GM12878 (cell line): ENCODE data around the gene PDE7B. TPM values are rescaled to one million over a fixed set of nuclear protein-coding genes. Genes with fewer than 3 reads are reported as not detected.

Source experiments
- ATAC-seq: fragments of 200-7000 bp; cut with Tn5 transposase; 3 replicates; pipeline ENCODE4 v1.9.1; 2020; ENCODE audit warnings: mild to moderate bottlenecking, moderate library complexity
- BruUV-seq: library from RNA; stranded (reverse); fragments of 400-500 nt; replicated peaks from 2 replicates; lab custom pipeline; 2021; lab: Mats Ljungman, UMichigan
- CTCF ChIA-PET: fragments of 300-600 bp; sonication (Branson Sonifier 250); formaldehyde crosslinking; extraction: SDS; loops from one replicate; lab custom pipeline; 2021; ENCODE audit warnings: inconsistent platforms; lab: Yijun Ruan, JAX
- POLR2A ChIA-PET: fragments of 350-600 bp; formaldehyde crosslinking; extraction: SDS; loops from one replicate; lab custom pipeline; 2021; ENCODE audit warnings: inconsistent platforms; lab: Charles Lee
- RAD21 ChIA-PET: fragments of 300-600 bp; sonication (Branson Sonifier 250); formaldehyde crosslinking; loops from one replicate; lab custom pipeline; 2023; ENCODE audit warnings: antibody characterized with exemption; ENCODE audit not compliant: unreplicated experiment; lab: Charles Lee
- SMC1A ChIA-PET: fragments of 300-600 bp; sonication (Branson Sonifier 250); formaldehyde crosslinking; loops from one replicate; lab custom pipeline; 2023; ENCODE audit not compliant: unreplicated experiment, uncharacterized antibody; lab: Charles Lee
- DNase-seq: peaks from one replicate; pipeline ENCODE4 v3.0.0-alpha.2; 2011; ENCODE audit warnings: low read depth, low spot score
- FAIRE-seq: peaks from 3 replicates; lab custom pipeline; 2011; peaks lifted over from hg19 to GRCh38; lab: Jason Lieb, UNC
- H2AFZ ChIP-seq: 2 replicates; pipeline ENCODE4 v1.6.0; 2011; ENCODE audit warnings: low read depth, low read length, control low read depth; ENCODE audit not compliant: control insufficient read depth
- H3K27ac ChIP-seq: 2 replicates; pipeline ENCODE4 v1.5.1; 2011; ENCODE audit warnings: control low read depth; ENCODE audit not compliant: control insufficient read depth, insufficient read depth
- H3K27me3 ChIP-seq, 2 experiments: replicated peaks in 1 of 2; 2 replicates each; pipeline versions ENCODE4 v1.6.0 to v1.6.1; 2011; ENCODE audit warnings: low read length in 1 of 2; ENCODE audit not compliant: control insufficient read depth in 2 of 2, insufficient read depth in 2 of 2
- H3K36me3 ChIP-seq, 2 experiments: 2 replicates each; pipeline ENCODE4 v1.5.1; 2011; ENCODE audit warnings: low read length in 1 of 2; ENCODE audit not compliant: control insufficient read depth in 2 of 2, insufficient read depth in 2 of 2
- H3K4me1 ChIP-seq: 2 replicates; pipeline ENCODE4 v1.6.1; 2011; ENCODE audit warnings: mild to moderate bottlenecking, low read length, moderate library complexity, mixed read lengths; ENCODE audit not compliant: control insufficient read depth, insufficient read depth
- H3K4me2 ChIP-seq: 2 replicates; pipeline ENCODE4 v1.6.0; 2011; ENCODE audit warnings: control low read depth; ENCODE audit not compliant: control insufficient read depth, insufficient read depth
- H3K4me3 ChIP-seq: fragments of 200-600 bp; sonication (generic); 2 replicates; pipeline ENCODE4 v1.5.1; 2016
- H3K79me2 ChIP-seq: 2 replicates; pipeline ENCODE4 v1.6.0; 2011; ENCODE audit warnings: low read length; ENCODE audit not compliant: control insufficient read depth, insufficient read depth
- H3K9ac ChIP-seq: 2 replicates; pipeline ENCODE4 v1.8.0; 2011; ENCODE audit warnings: low read length, control low read depth, mixed read lengths; ENCODE audit not compliant: control insufficient read depth, insufficient read depth
- H3K9me3 ChIP-seq: replicated peaks from 3 replicates; pipeline ENCODE4 v1.5.1; 2011; ENCODE audit warnings: mild to moderate bottlenecking, low read length; ENCODE audit not compliant: control insufficient read depth, insufficient read depth
- H4K20me1 ChIP-seq: 2 replicates; pipeline ENCODE4 v1.6.0; 2011; ENCODE audit not compliant: control insufficient read depth, insufficient read depth
- ATF7 ChIP-seq: fragments of 450-650 bp; IDR thresholded peaks from 2 replicates; pipeline ENCODE4 v1.6.1; 2016; ENCODE audit warnings: low read depth, mild to moderate bottlenecking
- BCL11A ChIP-seq: IDR thresholded peaks from 2 replicates; pipeline ENCODE4 v1.6.1; 2011; ENCODE audit warnings: low read depth, low read length
- FOXM1 ChIP-seq: IDR thresholded peaks from 2 replicates; pipeline ENCODE4 v1.6.1; 2012; ENCODE audit warnings: low read depth, mild to moderate bottlenecking, inconsistent platforms, low read length, moderate library complexity
- HDAC2 ChIP-seq: fragments of 200-600 bp; sonication (generic); IDR thresholded peaks from 2 replicates; pipeline ENCODE4 v1.6.1; 2017
- KAT2A ChIP-seq: conservative IDR thresholded peaks from 2 replicates; pipeline ENCODE4 v1.6.1; 2011; ENCODE audit warnings: low read depth, low read length; ENCODE audit not compliant: control insufficient read depth
- NBN ChIP-seq: fragments of 450-650 bp; IDR thresholded peaks from 2 replicates; pipeline ENCODE4 v1.6.1; 2016
- NR2C1 ChIP-seq: fragments of 450-650 bp; IDR thresholded peaks from 2 replicates; pipeline ENCODE4 v1.6.1; 2017; ENCODE audit warnings: antibody characterized with exemption, mild to moderate bottlenecking, moderate library complexity
- SMARCA5 ChIP-seq: fragments of 450-650 bp; IDR thresholded peaks from 2 replicates; pipeline ENCODE4 v1.6.1; 2017; ENCODE audit warnings: mild to moderate bottlenecking
- SP1 ChIP-seq: IDR thresholded peaks from one replicate; pipeline ENCODE4 v1.6.1; 2011; ENCODE audit warnings: low read depth, low read length
- ZNF217 ChIP-seq: fragments of 450-650 bp; IDR thresholded peaks from 2 replicates; pipeline ENCODE4 v1.6.1; 2017; ENCODE audit warnings: antibody characterized with exemption, mild to moderate bottlenecking
- WGBS: methylation state at CpG from one replicate; pipeline ENCODE4 v1.1.6; 2016; ENCODE audit warnings: low lambda C conversion rate; ENCODE audit not compliant: insufficient replicate concordance, insufficient coverage; ENCODE audit errors: missing lambda C conversion rate; 5-methylcytosine and 5-hydroxymethylcytosine counted together
- in situ Hi-C: fragments of 300-500 bp; cut with MboI; formaldehyde crosslinking; loops from 9 replicates; pipeline ENCODE4 v1.14.3; 2018; ENCODE audit warnings: mixed read lengths
- intact Hi-C: fragments of 100-400 bp; cut with micrococcal nuclease; formaldehyde crosslinking; loops from one replicate; pipeline ENCODE4 v1.14.2; 2022; ENCODE audit not compliant: unreplicated experiment
- polyA plus RNA-seq, 11 experiments: library from polyadenylated mRNA; depleted of rRNA in 4 of 11; unstranded in 6 of 11; stranded (reverse) in 5 of 11; fragments of >200 nt; fragmentation: Nextera tagmentation in 4 of 11; fragmentation: Illumina TruSeq in 1 of 11; extraction: Ambion mirVana in 4 of 11; extraction: Trizol in 1 of 11; gene quantifications; 1 replicate in 1 of 11; 2 replicates in 10 of 11; pipeline versions ENCODE4 v1.2.1 to v1.2.3, GENCODE V29; 2011 to 2016; ENCODE audit warnings: inconsistent platforms in 2 of 11, missing spikeins in 2 of 11, low read depth in 1 of 11
- total RNA-seq, 4 experiments: library from RNA; depleted of rRNA in 3 of 4; stranded (reverse); fragments of >200 nt in 3 of 4; fragmentation: Illumina TruSeq in 1 of 4; extraction: Trizol in 1 of 4; gene quantifications; 2 replicates each; pipeline versions ENCODE4 v1.2.1 to v1.2.3, GENCODE V29; 2013 to 2021
- TF ChIP-seq, protein P1 (sequence below): IDR thresholded peaks from 2 replicates; pipeline ENCODE4 v1.6.1; 2012; ENCODE audit warnings: low read depth, low read length, improper control_type of control experiment
- TF ChIP-seq, protein P2 (sequence below): fragments of 450-650 bp; IDR thresholded peaks from 2 replicates; pipeline ENCODE4 v1.6.1; 2016; ENCODE audit warnings: mild to moderate bottlenecking
- TF ChIP-seq, protein P3 (sequence below): fragments of 450-650 bp; IDR thresholded peaks from 2 replicates; pipeline ENCODE4 v1.6.1; 2017; ENCODE audit warnings: mild to moderate bottlenecking, moderate library complexity

Gene PDE7B
- total and polyA plus RNA-seq, 10 of the 15 experiments (the other 5 are each of a cell fraction or from before 2014, with no cell fraction given) = not detected

DNA sequence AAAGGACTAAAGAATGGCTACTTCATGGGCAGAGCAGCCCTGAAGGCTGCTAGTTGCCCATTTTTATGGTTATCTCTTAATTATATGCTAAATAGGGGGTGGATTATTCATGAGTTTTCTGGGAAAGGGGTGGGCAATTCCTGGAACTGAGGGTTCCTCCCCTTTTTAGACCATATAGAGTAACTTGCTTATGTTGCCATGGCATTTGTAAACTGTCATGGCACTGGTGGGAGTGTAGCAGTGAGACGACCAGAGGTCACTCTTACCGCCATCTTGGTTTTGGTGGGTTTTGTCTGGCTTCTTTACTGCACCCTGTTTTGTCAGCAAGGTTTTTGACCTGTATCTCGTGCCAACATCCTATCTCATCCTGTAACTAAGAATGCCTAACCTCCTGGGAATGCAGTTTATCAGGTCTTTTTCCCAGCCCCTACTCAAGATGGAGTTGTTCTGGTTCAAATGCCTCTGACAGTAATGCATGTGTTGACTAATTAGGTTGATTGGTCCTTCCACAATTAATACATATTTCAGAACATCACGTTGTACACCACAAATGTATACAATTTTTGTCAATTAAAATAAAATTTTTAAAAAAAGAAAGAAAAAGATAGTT, 139.5 kb downstream of the PDE7B start:
- 21% methylated on average over 4 of the region's 4 CpGs for WGBS
- Histone ChIP-seq H3K79me2 (no peaks in the 10 kb centered on the region), H3K4me2 (no peak overlapping the region), H3K27ac (no peak overlapping the region), H2AFZ (no peak overlapping the region), H3K27me3 (no peaks in the 10 kb centered on the region), H3K9me3 (no peaks in the 10 kb centered on the region), H3K4me1 (no peaks in the 10 kb centered on the region), H4K20me1 (no peaks in the 10 kb centered on the region), H3K36me3 (no peaks in the 10 kb centered on the region), H3K4me3 (no peak overlapping the region), H3K9ac (no peak overlapping the region)
- in situ Hi-C loops = no loop called here
- no peak for FAIRE-seq
- TF ChIP-seq ATF7 = no peak
- TF ChIP-seq ZNF217 = no peak
- TF ChIP-seq, protein P1, sequence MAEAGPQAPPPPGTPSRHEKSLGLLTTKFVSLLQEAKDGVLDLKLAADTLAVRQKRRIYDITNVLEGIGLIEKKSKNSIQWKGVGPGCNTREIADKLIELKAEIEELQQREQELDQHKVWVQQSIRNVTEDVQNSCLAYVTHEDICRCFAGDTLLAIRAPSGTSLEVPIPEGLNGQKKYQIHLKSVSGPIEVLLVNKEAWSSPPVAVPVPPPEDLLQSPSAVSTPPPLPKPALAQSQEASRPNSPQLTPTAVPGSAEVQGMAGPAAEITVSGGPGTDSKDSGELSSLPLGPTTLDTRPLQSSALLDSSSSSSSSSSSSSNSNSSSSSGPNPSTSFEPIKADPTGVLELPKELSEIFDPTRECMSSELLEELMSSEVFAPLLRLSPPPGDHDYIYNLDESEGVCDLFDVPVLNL = no peak
- ChIA-PET RAD21 (no interaction called here), SMC1A (no interaction called here), POLR2A (no interaction called here), CTCF (no interaction called here)
- intact Hi-C loops = no loop called here
- BruUV-seq = no TSS peak
- DNase-seq = no peak
- ATAC-seq = no peak

DNA sequence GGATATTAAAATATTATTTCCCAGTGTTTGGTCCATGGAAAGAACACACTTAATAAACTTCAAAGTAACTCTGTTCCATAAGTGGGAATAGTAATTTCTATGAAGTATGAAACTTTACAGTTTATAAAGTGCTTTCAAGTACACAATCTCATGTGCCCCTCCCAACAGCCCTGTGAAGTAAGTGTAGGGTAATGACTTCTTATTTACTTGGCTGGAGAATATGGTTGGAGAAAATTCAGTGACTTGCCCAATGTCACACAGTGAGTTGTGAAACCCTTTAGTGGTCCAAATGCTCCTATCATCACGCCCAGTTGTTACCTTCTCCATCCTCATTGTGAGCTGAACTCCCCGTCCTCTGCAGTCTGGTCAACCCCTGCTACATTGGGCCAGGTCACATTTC, 141.2 kb downstream of the PDE7B start:
- BruUV-seq = no TSS peak
- Histone ChIP-seq H3K79me2 (no peaks in the 10 kb centered on the region), H3K27me3 (no peaks in the 10 kb centered on the region), H3K27ac (no peak overlapping the region), H3K9ac (no peak overlapping the region), H3K36me3 (no peaks in the 10 kb centered on the region), H2AFZ (no peak overlapping the region), H3K4me3 (no peak overlapping the region), H3K9me3 (no peaks in the 10 kb centered on the region), H3K4me2 (no peak overlapping the region), H4K20me1 (no peaks in the 10 kb centered on the region), H3K4me1 (no peaks in the 10 kb centered on the region)
- SMC1A ChIA-PET = no interaction called here
- ATAC-seq (no peak), DNase-seq (no peak), FAIRE-seq (no peak)
- intact Hi-C loops (no loop called here), in situ Hi-C loops (no loop called here)
- POLR2A ChIA-PET = no interaction called here
- no peak for TF ChIP-seq NR2C1
- no peak for TF ChIP-seq BCL11A
- TF ChIP-seq SP1 = no peak
- no peak for TF ChIP-seq SMARCA5
- TF ChIP-seq, protein P2, sequence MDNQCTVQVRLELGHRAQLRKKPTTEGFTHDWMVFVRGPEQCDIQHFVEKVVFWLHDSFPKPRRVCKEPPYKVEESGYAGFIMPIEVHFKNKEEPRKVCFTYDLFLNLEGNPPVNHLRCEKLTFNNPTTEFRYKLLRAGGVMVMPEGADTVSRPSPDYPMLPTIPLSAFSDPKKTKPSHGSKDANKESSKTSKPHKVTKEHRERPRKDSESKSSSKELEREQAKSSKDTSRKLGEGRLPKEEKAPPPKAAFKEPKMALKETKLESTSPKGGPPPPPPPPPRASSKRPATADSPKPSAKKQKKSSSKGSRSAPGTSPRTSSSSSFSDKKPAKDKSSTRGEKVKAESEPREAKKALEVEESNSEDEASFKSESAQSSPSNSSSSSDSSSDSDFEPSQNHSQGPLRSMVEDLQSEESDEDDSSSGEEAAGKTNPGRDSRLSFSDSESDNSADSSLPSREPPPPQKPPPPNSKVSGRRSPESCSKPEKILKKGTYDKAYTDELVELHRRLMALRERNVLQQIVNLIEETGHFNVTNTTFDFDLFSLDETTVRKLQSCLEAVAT = no peak
- TF ChIP-seq FOXM1 = no peak
- TF ChIP-seq KAT2A = no peak
- TF ChIP-seq NBN = no peak
- no peak for TF ChIP-seq HDAC2
- TF ChIP-seq, protein P3, sequence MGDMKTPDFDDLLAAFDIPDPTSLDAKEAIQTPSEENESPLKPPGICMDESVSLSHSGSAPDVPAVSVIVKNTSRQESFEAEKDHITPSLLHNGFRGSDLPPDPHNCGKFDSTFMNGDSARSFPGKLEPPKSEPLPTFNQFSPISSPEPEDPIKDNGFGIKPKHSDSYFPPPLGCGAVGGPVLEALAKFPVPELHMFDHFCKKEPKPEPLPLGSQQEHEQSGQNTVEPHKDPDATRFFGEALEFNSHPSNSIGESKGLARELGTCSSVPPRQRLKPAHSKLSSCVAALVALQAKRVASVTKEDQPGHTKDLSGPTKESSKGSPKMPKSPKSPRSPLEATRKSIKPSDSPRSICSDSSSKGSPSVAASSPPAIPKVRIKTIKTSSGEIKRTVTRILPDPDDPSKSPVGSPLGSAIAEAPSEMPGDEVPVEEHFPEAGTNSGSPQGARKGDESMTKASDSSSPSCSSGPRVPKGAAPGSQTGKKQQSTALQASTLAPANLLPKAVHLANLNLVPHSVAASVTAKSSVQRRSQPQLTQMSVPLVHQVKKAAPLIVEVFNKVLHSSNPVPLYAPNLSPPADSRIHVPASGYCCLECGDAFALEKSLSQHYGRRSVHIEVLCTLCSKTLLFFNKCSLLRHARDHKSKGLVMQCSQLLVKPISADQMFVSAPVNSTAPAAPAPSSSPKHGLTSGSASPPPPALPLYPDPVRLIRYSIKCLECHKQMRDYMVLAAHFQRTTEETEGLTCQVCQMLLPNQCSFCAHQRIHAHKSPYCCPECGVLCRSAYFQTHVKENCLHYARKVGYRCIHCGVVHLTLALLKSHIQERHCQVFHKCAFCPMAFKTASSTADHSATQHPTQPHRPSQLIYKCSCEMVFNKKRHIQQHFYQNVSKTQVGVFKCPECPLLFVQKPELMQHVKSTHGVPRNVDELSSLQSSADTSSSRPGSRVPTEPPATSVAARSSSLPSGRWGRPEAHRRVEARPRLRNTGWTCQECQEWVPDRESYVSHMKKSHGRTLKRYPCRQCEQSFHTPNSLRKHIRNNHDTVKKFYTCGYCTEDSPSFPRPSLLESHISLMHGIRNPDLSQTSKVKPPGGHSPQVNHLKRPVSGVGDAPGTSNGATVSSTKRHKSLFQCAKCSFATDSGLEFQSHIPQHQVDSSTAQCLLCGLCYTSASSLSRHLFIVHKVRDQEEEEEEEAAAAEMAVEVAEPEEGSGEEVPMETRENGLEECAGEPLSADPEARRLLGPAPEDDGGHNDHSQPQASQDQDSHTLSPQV = no peak
- CTCF ChIA-PET = no interaction called here
- RAD21 ChIA-PET = no interaction called here
- WGBS = 16% methylated on average over 2 of the region's 2 CpGs
